ENCODE data around the gene KL.

The KL gene

DNA sequence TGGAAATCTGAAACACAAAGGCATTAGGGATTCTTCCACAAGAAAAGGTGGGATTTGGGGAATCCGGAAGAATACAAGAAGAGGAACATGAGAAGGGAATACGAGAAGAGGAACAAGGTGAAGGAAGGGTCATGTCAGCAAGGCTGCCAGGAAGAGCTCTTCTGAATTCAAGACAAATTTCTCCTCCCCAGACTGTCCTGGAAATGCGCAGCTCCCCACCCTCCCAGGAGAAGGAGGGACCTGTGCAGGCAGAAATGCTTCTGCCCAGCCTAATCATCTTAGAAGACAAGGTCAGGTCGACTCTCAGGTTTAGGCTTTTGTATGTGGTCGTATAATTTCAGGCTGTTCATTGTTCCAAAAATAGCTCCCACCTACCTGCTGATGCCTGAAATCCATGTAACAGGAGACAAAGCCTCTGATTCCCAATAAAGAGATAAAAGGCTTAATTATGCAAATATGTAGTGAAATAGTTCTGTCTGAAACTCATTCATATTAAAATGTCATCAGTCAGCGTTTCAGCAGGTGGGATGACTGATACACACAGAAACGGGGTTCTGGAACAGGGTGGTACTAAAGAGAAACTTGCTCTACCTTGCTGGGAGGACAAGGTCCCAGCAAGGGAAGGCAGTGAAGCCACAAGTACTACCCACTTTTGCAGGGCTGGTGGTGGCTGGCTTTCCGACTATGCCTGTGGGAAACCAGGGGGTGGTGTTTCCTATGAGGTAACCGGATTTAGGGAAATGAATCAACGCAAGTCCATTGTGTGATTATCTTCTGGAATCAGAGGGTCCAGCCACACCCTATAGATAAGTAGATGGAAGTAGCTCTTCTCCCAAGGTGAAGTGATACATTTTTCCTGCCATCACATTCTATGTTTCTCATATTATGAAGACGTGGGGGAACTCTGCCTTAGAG, 76.1 kb downstream of the KL start:
- Histone ChIP-seq H3K9ac (ENCODE audit: insufficient read length, low read depth) (no peak overlapping the region), H3K4me1 (ENCODE audit: insufficient read depth, insufficient read length) (no peaks in the 10 kb centered on the region), H3K36me3 (ENCODE audit: insufficient read depth, insufficient read length, low read length) (no peaks in the 10 kb centered on the region), H3K4me3 (ENCODE audit: insufficient read length, low read depth) (no peak overlapping the region), H3K9me3 (ENCODE audit: insufficient read depth, low read length) (no peaks in the 10 kb centered on the region), H3K27me3 (ENCODE audit: insufficient read depth, insufficient read length) (no peaks in the 10 kb centered on the region)
- no peak for TF ChIP-seq SUZ12 (IDR thresholded peaks at IDR 0.05; ENCODE audit: extremely low read depth, insufficient read depth, insufficient read length)
- no peak for TF ChIP-seq YY1 (IDR thresholded peaks at IDR 0.05; ENCODE audit: insufficient read depth, insufficient read length)
- TF ChIP-seq ZNF274 (IDR thresholded peaks at IDR 0.05; ENCODE audit: low read depth, low read length): no peak
- DNase-seq (ENCODE audit: low read depth, low spot score): no peak

DNA sequence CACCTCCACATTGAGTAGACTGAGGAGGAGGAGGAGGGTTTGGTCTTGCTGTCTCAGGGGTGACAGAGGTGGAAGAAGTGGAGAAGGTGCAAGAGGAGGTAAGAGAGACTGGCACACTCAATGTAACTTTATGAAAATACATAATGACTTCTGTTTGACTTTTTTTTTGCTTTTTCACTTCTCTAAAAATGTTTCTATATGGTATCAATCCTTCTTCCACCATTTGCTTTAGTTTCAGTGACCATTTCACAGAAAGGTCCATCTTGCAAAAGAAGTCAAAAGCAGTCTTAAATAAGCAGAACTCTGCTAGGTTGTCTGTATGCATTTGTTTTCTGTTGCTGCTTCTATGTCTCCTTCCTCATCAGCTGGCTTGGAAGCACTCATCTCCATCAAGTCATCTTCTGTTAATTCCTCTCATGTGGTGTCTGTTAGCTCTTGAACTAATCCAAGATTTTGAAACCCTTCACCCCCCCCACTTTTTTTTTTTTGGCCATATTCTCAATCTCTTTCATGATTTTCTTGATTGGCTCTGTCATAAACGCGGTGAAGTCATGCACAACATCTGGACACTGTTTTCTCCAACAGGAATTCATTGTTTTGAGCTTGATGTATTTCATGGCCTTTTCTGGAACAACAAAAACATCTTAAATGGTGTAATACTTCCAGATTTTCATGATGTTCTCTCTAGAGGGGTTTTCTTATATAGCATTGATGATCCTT, 80.8 kb downstream of the KL start:
- no peak for DNase-seq (ENCODE audit: low read depth, low spot score)
- H3K4me3 ChIP-seq (ENCODE audit: insufficient read length, low read depth): no peak overlapping the region
- no peaks in the 10 kb centered on the region for H3K27me3 ChIP-seq (ENCODE audit: insufficient read depth, insufficient read length)
- no peaks in the 10 kb centered on the region for H3K4me1 ChIP-seq (ENCODE audit: insufficient read depth, insufficient read length)
- no peaks in the 10 kb centered on the region for H3K36me3 ChIP-seq (ENCODE audit: insufficient read depth, insufficient read length, low read length)
- H3K9ac ChIP-seq (ENCODE audit: insufficient read length, low read depth): no peak overlapping the region
- H3K9me3 ChIP-seq (ENCODE audit: insufficient read depth, low read length): no peaks in the 10 kb centered on the region
- TF ChIP-seq YY1 (IDR thresholded peaks at IDR 0.05; ENCODE audit: insufficient read depth, insufficient read length): no peak
- no peak for TF ChIP-seq ZNF274 (IDR thresholded peaks at IDR 0.05; ENCODE audit: low read depth, low read length)
- TF ChIP-seq SUZ12 (IDR thresholded peaks at IDR 0.05; ENCODE audit: extremely low read depth, insufficient read depth, insufficient read length): no peak

DNA sequence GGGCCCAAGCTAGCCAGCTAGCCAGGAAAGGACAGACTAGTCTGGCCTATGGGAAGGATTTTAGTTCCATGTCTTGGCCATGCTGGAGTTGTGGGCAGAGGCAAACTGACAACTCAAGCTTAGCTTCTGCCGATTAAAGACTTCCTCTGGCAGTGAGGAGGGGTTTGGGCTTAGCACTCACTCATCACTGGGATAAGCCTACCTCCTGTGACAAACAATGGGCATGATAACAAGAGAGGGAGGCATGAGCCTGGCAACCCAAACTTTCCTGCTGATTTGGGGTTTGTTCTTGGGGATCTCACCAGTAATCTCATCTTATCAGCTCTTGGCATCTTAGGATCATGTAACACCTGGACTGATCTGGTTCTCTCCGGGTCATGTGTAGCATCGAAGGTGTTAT, 83.6 kb downstream of the KL start:
- Histone ChIP-seq H3K36me3 (ENCODE audit: insufficient read depth, insufficient read length, low read length) (peaks cover 4% of the 10 kb centered on the region), H3K4me1 (ENCODE audit: insufficient read depth, insufficient read length) (no peaks in the 10 kb centered on the region), H3K27me3 (ENCODE audit: insufficient read depth, insufficient read length) (no peaks in the 10 kb centered on the region), H3K9ac (ENCODE audit: insufficient read length, low read depth) (no peak overlapping the region), H3K9me3 (ENCODE audit: insufficient read depth, low read length) (no peaks in the 10 kb centered on the region), H3K4me3 (ENCODE audit: insufficient read length, low read depth) (no peak overlapping the region)
- DNase-seq (ENCODE audit: low read depth, low spot score): no peak
- no peak for TF ChIP-seq SUZ12 (IDR thresholded peaks at IDR 0.05; ENCODE audit: extremely low read depth, insufficient read depth, insufficient read length)
- no peak for TF ChIP-seq YY1 (IDR thresholded peaks at IDR 0.05; ENCODE audit: insufficient read depth, insufficient read length)
- no peak for TF ChIP-seq ZNF274 (IDR thresholded peaks at IDR 0.05; ENCODE audit: low read depth, low read length)

DNA sequence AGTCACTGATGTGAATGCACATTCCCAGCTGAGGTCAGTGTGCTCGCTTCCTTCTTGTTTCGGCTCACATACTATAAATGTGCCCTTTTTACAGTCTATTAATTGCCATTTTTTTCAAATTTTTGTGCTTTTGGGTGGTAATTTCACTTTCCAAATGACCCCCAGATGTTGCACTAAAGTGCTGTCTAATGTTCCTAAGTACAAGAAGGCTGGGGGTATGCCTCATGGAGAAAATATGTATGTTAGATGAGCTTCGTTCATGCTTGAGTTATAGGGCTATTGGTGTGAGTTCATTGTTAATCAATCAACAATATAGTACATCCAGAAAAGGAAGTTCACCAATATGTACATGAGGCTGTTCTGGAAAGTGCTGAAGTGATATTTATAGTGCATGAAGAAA, 84.7 kb downstream of the KL start:
- no peak for TF ChIP-seq YY1 (IDR thresholded peaks at IDR 0.05; ENCODE audit: insufficient read depth, insufficient read length)
- no peak for TF ChIP-seq ZNF274 (IDR thresholded peaks at IDR 0.05; ENCODE audit: low read depth, low read length)
- TF ChIP-seq SUZ12 (IDR thresholded peaks at IDR 0.05; ENCODE audit: extremely low read depth, insufficient read depth, insufficient read length): no peak
- peaks cover 12% of the 10 kb centered on the region for H3K36me3 ChIP-seq (ENCODE audit: insufficient read depth, insufficient read length, low read length)
- no peaks in the 10 kb centered on the region for H3K9me3 ChIP-seq (ENCODE audit: insufficient read depth, low read length)
- no peak for DNase-seq (ENCODE audit: low read depth, low spot score)
- H3K9ac ChIP-seq (ENCODE audit: insufficient read length, low read depth): no peak overlapping the region
- no peaks in the 10 kb centered on the region for H3K27me3 ChIP-seq (ENCODE audit: insufficient read depth, insufficient read length)
- no peak overlapping the region for H3K4me3 ChIP-seq (ENCODE audit: insufficient read length, low read depth)
- no peaks in the 10 kb centered on the region for H3K4me1 ChIP-seq (ENCODE audit: insufficient read depth, insufficient read length)

DNA sequence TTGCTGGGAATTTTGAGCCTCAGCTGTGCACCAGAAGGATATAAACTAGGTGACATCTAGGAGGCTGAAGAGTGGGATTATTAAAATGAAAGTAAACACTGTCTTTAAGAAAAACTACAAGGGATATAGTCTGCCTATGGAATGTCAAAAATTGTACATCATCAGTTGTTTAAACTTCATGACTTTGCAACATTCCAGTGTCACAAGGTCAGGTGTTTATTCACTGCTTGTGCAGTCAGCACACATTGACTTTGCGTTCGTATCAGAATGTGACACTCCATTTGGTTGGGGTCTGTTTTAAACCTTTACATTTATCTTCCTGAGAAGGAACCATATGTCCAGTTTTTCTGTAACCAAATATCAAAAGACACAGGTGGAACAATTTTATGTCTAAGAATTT, 85.6 kb downstream of the KL start:
- Histone ChIP-seq H3K9me3 (ENCODE audit: insufficient read depth, low read length) (no peaks in the 10 kb centered on the region), H3K4me3 (ENCODE audit: insufficient read length, low read depth) (no peak overlapping the region), H3K27me3 (ENCODE audit: insufficient read depth, insufficient read length) (no peaks in the 10 kb centered on the region), H3K9ac (ENCODE audit: insufficient read length, low read depth) (no peak overlapping the region), H3K36me3 (ENCODE audit: insufficient read depth, insufficient read length, low read length) (peaks cover 16% of the 10 kb centered on the region), H3K4me1 (ENCODE audit: insufficient read depth, insufficient read length) (no peaks in the 10 kb centered on the region)
- DNase-seq (ENCODE audit: low read depth, low spot score): no peak
- TF ChIP-seq YY1 (IDR thresholded peaks at IDR 0.05; ENCODE audit: insufficient read depth, insufficient read length) (no peak), SUZ12 (IDR thresholded peaks at IDR 0.05; ENCODE audit: extremely low read depth, insufficient read depth, insufficient read length) (no peak)

DNA sequence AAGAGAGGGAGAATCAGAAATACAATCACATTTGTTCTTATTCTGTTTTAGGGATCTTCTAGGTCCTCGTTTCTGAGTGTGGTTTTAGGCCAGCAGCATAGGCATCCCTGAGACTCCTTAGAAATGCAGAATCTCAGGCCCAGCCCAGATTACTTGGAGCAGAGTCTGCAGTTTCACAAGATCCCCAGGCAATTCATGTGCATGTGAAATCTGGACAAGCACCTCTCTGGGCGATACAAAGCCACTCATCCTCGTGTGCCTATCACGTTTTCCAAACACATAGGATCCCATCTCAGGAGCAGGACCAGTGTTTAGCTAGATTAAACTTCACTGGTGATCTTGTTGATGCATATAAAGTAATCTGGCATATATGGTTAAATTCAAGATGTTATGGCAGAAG, 87.2 kb downstream of the KL start:
- Histone ChIP-seq H3K4me3 (ENCODE audit: insufficient read length, low read depth) (no peak overlapping the region), H3K9me3 (ENCODE audit: insufficient read depth, low read length) (no peaks in the 10 kb centered on the region), H3K36me3 (ENCODE audit: insufficient read depth, insufficient read length, low read length) (peaks cover 23% of the 10 kb centered on the region), H3K4me1 (ENCODE audit: insufficient read depth, insufficient read length) (no peaks in the 10 kb centered on the region), H3K9ac (ENCODE audit: insufficient read length, low read depth) (no peak overlapping the region), H3K27me3 (ENCODE audit: insufficient read depth, insufficient read length) (no peaks in the 10 kb centered on the region)
- DNase-seq (ENCODE audit: low read depth, low spot score): no peak
- TF ChIP-seq YY1 (IDR thresholded peaks at IDR 0.05; ENCODE audit: insufficient read depth, insufficient read length) (no peak), SUZ12 (IDR thresholded peaks at IDR 0.05; ENCODE audit: extremely low read depth, insufficient read depth, insufficient read length) (no peak), ZNF274 (IDR thresholded peaks at IDR 0.05; ENCODE audit: low read depth, low read length) (no peak)

DNA sequence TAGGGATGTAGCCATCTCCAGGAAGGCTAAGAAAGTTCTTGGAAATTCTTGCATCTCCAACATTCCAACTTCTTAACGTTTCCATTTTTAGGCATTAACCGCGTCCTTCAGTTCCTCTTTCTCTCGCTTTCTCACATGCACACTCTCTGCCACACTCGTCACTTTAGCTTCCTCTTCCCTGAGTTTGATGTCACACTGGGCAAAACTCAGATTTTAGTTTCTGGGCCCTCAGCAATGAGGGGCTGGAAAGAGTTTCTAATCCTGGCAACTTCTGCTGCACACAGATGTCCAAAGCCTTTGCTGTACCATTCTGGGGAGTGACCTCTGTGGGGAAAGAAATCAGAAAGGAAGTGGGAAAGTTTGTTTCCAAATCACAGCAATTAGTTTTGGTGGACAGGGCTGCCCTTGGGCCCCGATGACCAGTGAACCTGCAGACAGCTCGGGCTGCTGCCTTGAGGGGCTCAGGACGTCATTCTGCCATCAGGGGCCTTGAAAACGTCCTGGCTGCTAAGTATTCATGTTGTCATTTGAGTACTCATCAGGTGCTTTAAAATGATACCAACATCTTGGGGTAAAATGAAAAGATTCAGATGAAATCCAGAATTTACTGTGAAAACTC, 89.3 kb downstream of the KL start:
- no peak for DNase-seq (ENCODE audit: low read depth, low spot score)
- no peaks in the 10 kb centered on the region for H3K9me3 ChIP-seq (ENCODE audit: insufficient read depth, low read length)
- H3K4me3 ChIP-seq (ENCODE audit: insufficient read length, low read depth): no peak overlapping the region
- no peaks in the 10 kb centered on the region for H3K4me1 ChIP-seq (ENCODE audit: insufficient read depth, insufficient read length)
- H3K27me3 ChIP-seq (ENCODE audit: insufficient read depth, insufficient read length): no peaks in the 10 kb centered on the region
- H3K36me3 ChIP-seq (ENCODE audit: insufficient read depth, insufficient read length, low read length): peaks cover 37% of the 10 kb centered on the region
- TF ChIP-seq YY1 (IDR thresholded peaks at IDR 0.05; ENCODE audit: insufficient read depth, insufficient read length) (no peak), ZNF274 (IDR thresholded peaks at IDR 0.05; ENCODE audit: low read depth, low read length) (no peak), SUZ12 (IDR thresholded peaks at IDR 0.05; ENCODE audit: extremely low read depth, insufficient read depth, insufficient read length) (no peak)
- no peak overlapping the region for H3K9ac ChIP-seq (ENCODE audit: insufficient read length, low read depth)
